ENCODE measurements around the gene NT5DC4. TPM values are rescaled to one million over a fixed set of nuclear protein-coding genes. Genes with fewer than 3 reads are reported as not detected.

NT5DC4 gene
- polyA plus RNA-seq: under 1 TPM in 1 of 3 donors, not detected in 2; 0.03 TPM

DNA sequence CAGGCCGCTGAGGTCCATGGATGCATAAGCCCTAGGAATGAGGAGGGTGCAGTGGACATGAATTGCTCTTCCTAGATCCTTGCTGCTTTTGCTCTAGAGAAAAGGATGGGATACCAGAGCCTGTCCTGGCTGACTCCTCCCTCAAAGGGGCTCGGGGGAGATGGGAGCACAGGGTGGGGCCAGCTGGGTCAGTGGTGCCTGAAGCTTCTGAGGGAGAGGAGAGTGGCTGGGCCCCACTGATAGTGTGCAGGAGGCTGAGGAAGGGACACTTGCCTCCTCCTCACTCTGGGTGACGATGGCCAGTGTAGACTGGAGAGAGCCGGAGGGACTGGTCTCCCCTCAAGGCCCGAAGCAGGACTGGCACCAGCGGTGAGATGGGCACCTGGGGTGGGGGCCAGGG, at the start of gene NT5DC4:
NT5DC4 (plus strand) TSS at position 236 of the 400 bp plus-strand sequence; CDS start at position 296, 60 bp downstream.
- no peak within 1 kb of the TSS for H3K27ac ChIP-seq (ENCODE audit: low read depth, low read length)
- 83 to 88% (median 86%) methylated on average over 6 of the region's 6 CpGs for WGBS, 3 donors

- 73 to 79% (median 76%) methylated on average over 2 of the region's 2 CpGs for WGBS, 3 donors
- H3K27ac ChIP-seq (ENCODE audit: low read depth, low read length): no peak overlapping the region
Observed at GRCh38 chr2:112671801-112672200, 49.0 kb upstream of the NT5DC4 start.

DNA sequence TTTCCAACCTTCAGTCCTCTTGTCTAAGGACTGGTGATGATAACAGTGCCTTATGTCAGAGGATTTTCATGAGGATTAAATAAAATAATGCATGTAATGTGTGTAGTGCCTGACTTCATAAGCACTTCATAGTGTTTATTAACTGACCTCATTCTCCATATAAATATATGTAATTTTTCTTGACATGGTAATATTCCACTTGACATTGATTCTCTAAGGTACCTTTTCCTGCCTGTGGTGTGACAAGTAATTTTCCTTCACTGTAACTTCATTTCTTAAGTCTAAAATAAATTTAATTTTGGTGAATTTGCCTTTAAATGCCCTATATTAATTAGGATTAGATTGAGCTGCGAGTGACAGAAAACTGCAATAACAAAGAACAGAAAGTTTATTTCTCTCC, 47.8 kb upstream of the NT5DC4 start:
- no peak overlapping the region for H3K27ac ChIP-seq (ENCODE audit: low read depth, low read length)
- 97 to 100% (median 100%) methylated on average over 1 of the region's 1 CpG for WGBS, 3 donors

DNA sequence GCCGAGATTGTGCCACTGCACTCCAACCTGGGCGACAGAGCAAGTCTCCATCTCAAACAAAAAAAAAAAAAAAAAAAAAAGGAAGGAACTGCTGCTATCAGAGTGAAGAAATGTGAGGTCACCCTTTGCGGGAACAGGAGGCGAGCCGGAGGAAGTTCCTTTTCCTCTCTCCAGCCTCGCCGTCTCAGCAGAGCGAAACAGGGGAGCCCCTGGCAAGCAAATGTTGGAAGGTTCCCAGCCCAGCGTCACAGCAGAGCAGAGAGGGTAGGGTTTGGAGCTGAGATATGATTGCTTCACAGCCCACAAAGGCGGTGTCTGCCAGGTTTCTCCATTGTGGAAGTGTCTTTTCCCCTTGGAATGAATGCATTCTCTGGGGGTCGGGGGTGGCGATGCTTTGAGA, 46.6 kb upstream of the NT5DC4 start:
- 31 to 62% (median 31%) methylated on average over 12 of the region's 12 CpGs for WGBS, 3 donors
- H3K27ac ChIP-seq (ENCODE audit: low read depth, low read length): no peak overlapping the region

- WGBS, 3 donors: 42 to 69% (median 57%) methylated on average over 3 of the region's 3 CpGs
- no peak overlapping the region for H3K27ac ChIP-seq (ENCODE audit: low read depth, low read length)
Observed at GRCh38 chr2:112679484-112679883, 41.3 kb upstream of the NT5DC4 start.

DNA sequence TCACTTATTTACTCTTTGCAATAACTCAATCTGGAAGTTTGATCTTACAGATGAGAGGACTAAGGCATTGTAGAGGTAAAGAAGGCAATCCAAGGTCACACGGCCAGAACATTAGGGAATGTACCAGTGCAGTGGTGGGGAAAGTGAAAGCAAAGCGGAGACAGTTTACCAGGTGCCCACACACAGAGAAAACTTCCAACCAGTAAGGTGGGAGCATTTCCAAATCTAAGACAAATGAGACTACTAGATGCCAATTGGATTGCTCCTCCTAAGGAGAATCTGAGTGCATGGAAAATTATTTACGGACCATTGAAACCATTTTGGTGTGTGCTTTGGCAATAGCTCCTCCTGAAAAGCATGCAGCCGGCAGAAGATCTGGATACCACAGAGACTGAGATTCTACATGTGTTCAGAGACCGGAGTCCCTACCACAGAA, 40.1 kb upstream of the NT5DC4 start:
- no peak overlapping the region for H3K27ac ChIP-seq (ENCODE audit: low read depth, low read length)
- WGBS, 3 donors: 76 to 79% (median 78%) methylated on average over 5 of the region's 5 CpGs

GRCh38 chr2:112682101-112682500, 38.7 kb upstream of the NT5DC4 start:
- WGBS, 3 donors: 53 to 79% (median 68%) methylated on average over 7 of the region's 7 CpGs

GRCh38 chr2:112683550-112684414, 37.0 kb upstream of the NT5DC4 start:
- 69 to 81% (median 74%) methylated on average over 12 of the region's 12 CpGs for WGBS, 3 donors

More at GRCh38 chr2:112682101-112682500, 38.7 kb upstream of the NT5DC4 start:
- no peak overlapping the region for H3K27ac ChIP-seq (ENCODE audit: low read depth, low read length)

DNA sequence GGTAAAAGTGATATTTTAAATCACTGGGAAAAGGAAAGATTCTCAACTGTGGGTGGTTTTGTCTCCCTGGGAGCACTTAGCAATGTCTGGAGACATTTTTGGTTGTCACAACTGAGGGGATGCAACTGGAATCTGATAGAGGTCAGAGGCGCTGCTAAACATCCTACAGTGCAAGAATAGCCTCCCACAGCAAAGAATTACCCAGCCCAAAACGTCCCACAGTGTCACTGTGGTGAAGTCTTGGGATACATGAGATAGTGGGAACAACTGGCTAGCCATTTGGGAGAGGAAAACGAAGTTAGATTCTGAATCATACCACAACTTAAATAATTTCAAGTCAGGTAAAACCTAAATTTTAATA, 36.4 kb upstream of the NT5DC4 start:
- WGBS, 3 donors: 58 to 72% (median 69%) methylated on average over 3 of the region's 3 CpGs
- H3K27ac ChIP-seq (ENCODE audit: low read depth, low read length): no peak overlapping the region

More at GRCh38 chr2:112683550-112684414, 37.0 kb upstream of the NT5DC4 start:
- no peak overlapping the region for H3K27ac ChIP-seq (ENCODE audit: low read depth, low read length)

DNA sequence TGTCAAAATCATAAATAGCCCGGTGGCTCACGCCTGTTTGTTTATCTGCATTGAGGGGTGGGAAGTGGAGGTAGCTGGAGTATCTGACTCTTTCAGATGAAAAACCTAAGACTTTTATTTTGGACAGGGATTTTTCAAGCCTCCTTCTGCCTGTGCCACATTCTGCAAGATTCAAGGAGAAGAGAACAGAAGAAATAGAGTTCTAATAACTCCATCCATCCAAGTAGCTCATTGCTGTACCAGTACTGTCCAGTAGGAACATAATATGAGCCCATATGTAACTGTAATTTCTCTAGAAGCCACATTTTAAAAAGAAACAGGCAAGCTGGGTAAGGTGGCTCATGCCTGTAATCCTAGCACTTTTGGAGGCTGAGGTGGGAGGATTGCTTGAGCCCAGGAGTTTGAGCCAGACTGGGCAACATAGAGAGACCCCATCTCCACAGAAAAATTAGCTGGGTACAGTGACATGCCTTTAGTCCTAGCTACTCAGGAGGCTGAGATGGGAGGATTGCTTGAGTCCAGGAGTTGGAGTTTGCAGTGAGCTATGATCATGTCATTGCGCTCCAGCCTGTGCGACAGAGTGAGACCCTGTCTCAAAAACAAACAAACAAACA, 35.4 kb upstream of the NT5DC4 start:
- H3K27ac ChIP-seq (ENCODE audit: low read depth, low read length): no peak overlapping the region
- 86 to 91% (median 87%) methylated on average over 4 of the region's 4 CpGs for WGBS, 3 donors

DNA sequence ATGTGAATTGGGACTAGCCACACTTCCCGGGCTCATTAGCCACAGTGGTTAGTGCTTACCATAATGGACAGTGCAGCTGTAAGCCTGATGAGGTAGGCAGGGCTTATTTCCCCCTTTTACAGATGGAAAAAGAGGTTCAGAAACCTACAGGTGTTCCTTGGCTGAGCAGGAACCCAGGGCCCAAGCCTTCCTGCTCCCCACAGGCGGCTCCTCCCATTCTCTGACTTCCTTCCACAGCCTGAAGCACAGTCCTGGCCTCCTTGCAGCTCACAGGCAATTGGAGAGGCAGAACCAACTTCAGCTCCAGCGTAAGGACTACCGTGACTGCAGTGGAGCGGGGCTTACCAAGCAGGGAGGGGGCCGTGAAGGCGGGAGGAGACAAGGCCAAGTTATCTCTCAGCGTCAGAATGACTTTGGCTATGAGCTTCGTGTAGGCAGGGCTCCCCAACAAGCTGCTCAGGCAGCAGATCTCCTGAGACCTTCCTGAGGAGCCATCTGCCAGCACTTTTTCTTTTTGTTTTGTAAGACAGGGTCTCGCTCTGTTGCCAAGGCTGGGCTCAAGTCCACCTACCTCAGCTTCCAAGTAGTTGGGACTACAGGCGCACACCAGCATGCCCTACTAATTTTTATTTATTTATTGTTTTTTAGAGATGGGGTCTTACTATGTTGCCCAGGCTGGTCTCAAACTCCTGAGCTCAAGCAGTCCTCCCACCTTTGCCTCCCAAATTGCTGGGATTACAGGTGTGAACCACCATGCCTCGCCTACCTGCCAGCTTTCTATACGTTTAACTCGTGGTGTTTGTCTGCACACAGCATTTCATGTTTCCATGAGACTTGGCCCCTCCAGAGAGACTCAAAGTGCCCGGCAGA, 34.2 kb upstream of the NT5DC4 start:
- WGBS, 3 donors: 67 to 79% (median 68%) methylated on average over 15 of the region's 15 CpGs
- no peak overlapping the region for H3K27ac ChIP-seq (ENCODE audit: low read depth, low read length)

GRCh38 chr2:112687522-112687921, 33.3 kb upstream of the NT5DC4 start:
- 78 to 92% (median 91%) methylated on average over 6 of the region's 6 CpGs for WGBS, 3 donors
- no peak overlapping the region for H3K27ac ChIP-seq (ENCODE audit: low read depth, low read length)

GRCh38 chr2:112688086-112688880, 32.5 kb upstream of the NT5DC4 start:
- 86 to 89% (median 88%) methylated on average over 14 of the region's 14 CpGs for WGBS, 3 donors
- no peak overlapping the region for H3K27ac ChIP-seq (ENCODE audit: low read depth, low read length)

GRCh38 chr2:112690853-112691401, 29.9 kb upstream of the NT5DC4 start:
- no peak overlapping the region for H3K27ac ChIP-seq (ENCODE audit: low read depth, low read length)
- 36 to 44% (median 38%) methylated on average over 9 of the region's 9 CpGs for WGBS, 3 donors

DNA sequence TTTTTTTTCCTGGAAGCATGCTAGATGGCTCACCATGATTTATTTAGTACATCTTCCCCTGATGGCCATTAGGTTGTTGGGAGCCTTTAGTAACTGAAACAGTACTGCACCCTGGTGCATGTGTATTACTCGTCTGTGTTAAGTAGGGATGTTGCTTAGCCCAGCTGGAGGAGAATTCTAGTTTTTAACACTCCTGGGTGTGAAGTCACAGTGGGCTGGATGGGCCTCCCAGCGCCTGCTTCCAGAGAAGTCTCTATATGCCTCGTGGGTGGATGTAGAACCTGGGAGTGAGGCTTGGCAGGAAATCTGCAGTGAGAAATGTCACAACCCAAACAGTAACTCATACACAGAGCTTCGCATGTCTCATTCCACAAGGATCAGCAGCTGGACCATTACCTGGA, 28.9 kb upstream of the NT5DC4 start:
- WGBS, 3 donors: 51 to 68% (median 59%) methylated on average over 4 of the region's 4 CpGs
- H3K27ac ChIP-seq (ENCODE audit: low read depth, low read length): no peak overlapping the region

DNA sequence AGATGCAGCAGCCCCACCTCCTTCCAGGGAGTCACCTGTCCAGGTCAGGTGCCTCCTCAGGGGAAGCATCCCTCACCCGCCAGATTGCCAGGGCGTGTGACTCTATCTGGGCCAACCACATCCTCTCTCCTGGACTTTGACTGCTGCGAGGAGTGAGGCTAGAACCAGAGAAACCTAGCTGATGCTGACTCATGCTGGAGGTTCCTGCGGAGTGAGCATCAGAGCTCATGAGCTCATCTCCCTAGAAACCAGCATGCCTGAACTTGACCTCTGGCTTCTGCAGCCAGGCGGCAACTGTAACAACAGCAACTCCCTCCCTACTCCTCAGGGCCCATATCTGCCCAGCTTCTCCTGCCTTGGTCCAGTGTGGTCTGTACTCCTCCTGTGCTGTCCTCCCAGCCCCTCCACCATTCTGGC, 28.3 kb upstream of the NT5DC4 start:
- 25 to 52% (median 31%) methylated on average over 5 of the region's 5 CpGs for WGBS, 3 donors

DNA sequence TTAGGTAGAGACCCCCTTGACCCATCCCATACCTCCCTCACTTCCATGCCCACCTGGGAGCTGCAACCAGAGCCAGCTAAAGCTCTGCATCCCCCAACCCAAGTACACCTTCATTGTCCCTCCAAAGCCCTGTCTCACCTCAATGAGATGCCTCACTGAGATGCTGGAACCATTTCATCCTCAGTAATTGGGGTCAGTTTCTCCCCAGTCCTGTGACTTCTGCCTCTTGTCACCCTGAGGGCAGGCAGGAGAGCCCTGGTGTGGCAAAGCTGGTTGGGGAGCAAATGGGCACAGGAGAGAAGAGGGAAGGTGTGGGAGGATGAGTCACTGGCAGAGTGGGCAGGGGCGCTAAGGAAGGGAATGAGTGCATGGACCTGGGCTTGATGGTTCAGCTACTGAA, 27.9 kb upstream of the NT5DC4 start:
- WGBS, 3 donors: 87 to 97% (median 89%) methylated on average over 1 of the region's 1 CpG

More for the DNA sequence above, 28.3 kb upstream of the NT5DC4 start:
- H3K27ac ChIP-seq (ENCODE audit: low read depth, low read length): no peak overlapping the region

DNA sequence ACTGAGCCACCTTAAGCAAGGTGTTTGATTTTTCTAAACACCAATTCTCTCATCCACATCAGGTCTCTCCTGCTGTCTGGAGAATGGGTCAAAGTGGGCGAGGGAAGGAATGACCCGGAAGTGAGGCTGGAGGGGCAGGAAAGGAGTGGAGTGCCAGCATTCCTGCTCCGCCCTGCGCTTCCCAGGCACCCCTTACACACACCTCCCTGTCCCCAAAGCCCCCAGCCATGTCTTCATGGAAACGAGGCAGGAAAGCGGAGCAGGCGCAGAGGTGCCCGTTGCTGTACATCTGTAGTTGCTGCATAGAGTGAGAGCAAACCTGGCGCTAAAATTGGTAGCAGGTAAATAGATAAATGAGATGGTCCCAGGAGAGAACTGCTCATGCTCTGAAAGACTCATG, 27.2 kb upstream of the NT5DC4 start:
- WGBS, 3 donors: 84 to 89% (median 88%) methylated on average over 9 of the region's 9 CpGs
- H3K27ac ChIP-seq (ENCODE audit: low read depth, low read length): no peak overlapping the region

More for the DNA sequence above, 27.9 kb upstream of the NT5DC4 start:
- H3K27ac ChIP-seq (ENCODE audit: low read depth, low read length): no peak overlapping the region
